ENCODE results near the gene LIN28B. TPM values are rescaled to one million over a fixed set of nuclear protein-coding genes. Genes with fewer than 3 reads are reported as not detected.
"Not testable (repeated sequence)": the region's sequence is repeated elsewhere in the genome, so short reads cannot be mapped to it uniquely, and the experiment has no call there.

The LIN28B gene
- polyA plus RNA-seq, 12 donors: 0.05 to 0.31 (median 0.11) TPM; not detected in 2

GRCh38 chr6:104955927-104956730, 778 bp upstream of the LIN28B start:
- DNase-seq: no peak

- DNase-seq: no peak
Measured at GRCh38 chr6:104957301-104958177, 632 bp downstream of the LIN28B start.

GRCh38 chr6:104958178-104959025, 1.5 kb downstream of the LIN28B start:
- no peak for DNase-seq

GRCh38 chr6:104959026-104959858, 2.3 kb downstream of the LIN28B start:
- no peak for DNase-seq

GRCh38 chr6:104969108-104969507, 12.2 kb downstream of the LIN28B start:
- DNase-seq: no peak

GRCh38 chr6:104969785-104970581, 13.1 kb downstream of the LIN28B start:
- DNase-seq: no peak

GRCh38 chr6:104973404-104973803, 16.5 kb downstream of the LIN28B start:
- DNase-seq: no peak

- DNase-seq: no peak
Measured at GRCh38 chr6:104983296-104983695, 26.4 kb downstream of the LIN28B start.

GRCh38 chr6:104983776-104984175, 26.9 kb downstream of the LIN28B start:
- DNase-seq: no peak

GRCh38 chr6:104984831-104985230, 27.9 kb downstream of the LIN28B start:
- no peak for DNase-seq

GRCh38 chr6:104985875-104986274, 29.0 kb downstream of the LIN28B start:
- not testable (repeated sequence) for DNase-seq

GRCh38 chr6:104986625-104987024, 29.7 kb downstream of the LIN28B start:
- no peak for DNase-seq

- no peak for DNase-seq
Measured at GRCh38 chr6:104987218-104987617, 30.3 kb downstream of the LIN28B start.

- DNase-seq: no peak
Measured at GRCh38 chr6:104990085-104990484, 33.2 kb downstream of the LIN28B start.

- not testable (repeated sequence) for DNase-seq
Measured at GRCh38 chr6:104991062-104991461, 34.2 kb downstream of the LIN28B start.

GRCh38 chr6:104993576-104993975, 36.7 kb downstream of the LIN28B start:
- DNase-seq: not testable (repeated sequence)

- DNase-seq: no peak
Measured at GRCh38 chr6:104995989-104996617, 39.2 kb downstream of the LIN28B start.

- no peak for DNase-seq
Measured at GRCh38 chr6:105001063-105001462, 44.2 kb downstream of the LIN28B start.

- DNase-seq: no peak
Measured at GRCh38 chr6:105001906-105002305, 45.0 kb downstream of the LIN28B start.

GRCh38 chr6:105005451-105005850, 48.5 kb downstream of the LIN28B start:
- no peak for DNase-seq

All from muscle of arm (tissue), 12 donors.